Measurements from ENCODE around the gene DOLPP1.
"Not testable (repeated sequence)": the region's sequence is repeated elsewhere in the genome, so short reads cannot be mapped to it uniquely, and the experiment has no call there.

The DOLPP1 gene, protein sequence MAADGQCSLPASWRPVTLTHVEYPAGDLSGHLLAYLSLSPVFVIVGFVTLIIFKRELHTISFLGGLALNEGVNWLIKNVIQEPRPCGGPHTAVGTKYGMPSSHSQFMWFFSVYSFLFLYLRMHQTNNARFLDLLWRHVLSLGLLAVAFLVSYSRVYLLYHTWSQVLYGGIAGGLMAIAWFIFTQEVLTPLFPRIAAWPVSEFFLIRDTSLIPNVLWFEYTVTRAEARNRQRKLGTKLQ

DNA sequence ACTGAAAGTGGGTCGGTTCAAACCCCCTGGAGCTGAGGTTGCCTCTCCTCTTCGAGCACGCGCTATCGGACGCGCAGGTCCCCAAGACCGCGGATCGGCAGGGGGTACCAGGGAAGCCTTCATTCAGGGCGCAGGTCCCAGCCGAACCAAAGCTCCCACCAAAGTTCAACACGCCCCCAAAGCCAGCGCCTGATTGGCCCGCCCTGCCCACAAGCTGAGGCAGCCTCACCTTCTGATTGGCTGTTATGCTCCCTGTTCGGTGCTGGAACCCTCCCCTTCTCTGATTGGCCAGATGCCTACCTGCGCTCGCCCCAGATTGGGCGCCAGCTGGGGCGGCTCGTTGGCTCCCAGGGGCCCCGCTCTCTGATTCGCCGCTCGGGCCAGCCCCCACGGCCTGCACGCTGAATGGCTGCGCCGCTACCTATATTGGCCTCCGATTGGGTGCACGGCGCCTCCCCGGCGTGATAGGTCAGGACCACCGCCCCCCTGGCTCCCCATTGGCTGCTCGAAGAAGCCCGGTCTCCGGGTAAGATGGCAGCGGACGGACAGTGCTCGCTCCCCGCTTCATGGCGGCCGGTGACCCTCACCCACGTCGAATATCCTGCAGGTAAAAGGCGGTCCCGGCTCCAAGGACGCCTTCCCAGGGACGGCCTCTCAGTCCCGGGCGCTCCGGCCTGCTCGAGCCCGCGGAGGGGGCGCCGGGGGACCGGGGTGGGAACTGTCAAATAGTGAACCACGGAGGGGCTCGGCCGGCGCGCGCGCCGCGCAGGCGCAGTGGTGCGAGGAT is at the start of gene DOLPP1:
Gene DOLPP1, plus strand, starts transcription at position 511 of the 787 bp plus-strand sequence. Its CDS starts 21 bp downstream, at position 532.
- peak; percentile 99 for DNase-seq (ENCODE audit: low spot score)

- no peak for DNase-seq (ENCODE audit: low spot score)
Measured at GRCh38 chr9:129031514-129031913, 49.4 kb upstream of the DOLPP1 start.

DNA sequence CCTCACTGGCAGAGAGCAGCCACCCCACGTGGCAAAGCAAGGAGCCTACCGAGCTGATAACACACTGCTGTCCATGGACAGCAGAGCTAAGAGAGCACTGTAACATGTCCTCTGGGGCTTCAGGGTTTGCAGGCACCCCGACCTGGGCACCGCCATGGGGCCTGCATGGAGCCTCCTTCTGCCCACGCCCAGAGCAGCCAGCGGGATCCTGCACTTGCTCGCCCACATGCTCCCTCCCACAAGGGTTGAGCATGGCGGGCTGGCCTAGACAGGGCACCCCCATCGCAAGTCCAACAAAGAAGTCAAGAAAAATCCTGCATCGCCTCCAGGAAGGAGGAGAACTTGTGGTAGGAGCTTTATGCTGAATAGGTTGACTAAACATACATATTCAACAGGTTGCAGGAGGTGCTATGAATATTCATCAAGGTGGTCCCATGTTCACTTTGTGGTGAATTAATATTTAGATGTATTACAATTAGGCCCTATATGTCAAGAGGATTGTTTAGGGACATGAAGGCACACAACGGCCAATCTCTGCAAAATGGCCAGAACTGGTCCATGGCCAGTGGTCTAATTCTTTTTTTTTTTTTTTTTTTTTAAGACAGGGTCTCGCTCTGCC is 48.3 kb upstream of the DOLPP1 start:
- DNase-seq (ENCODE audit: low spot score): no peak

- DNase-seq (ENCODE audit: low spot score): peak; percentile 35
Measured at GRCh38 chr9:129033216-129033615, 47.7 kb upstream of the DOLPP1 start.

GRCh38 chr9:129035838-129036237 is 45.1 kb upstream of the DOLPP1 start:
- DNase-seq (ENCODE audit: low spot score): not testable (repeated sequence)

GRCh38 chr9:129036241-129036922 is 44.5 kb upstream of the DOLPP1 start, which contains the start of gene MIGA2:
MIGA2 (plus strand) TSS chr9:129036626; CDS start chr9:129040595, 3,969 bp downstream.
- peak; percentile 97 for DNase-seq (ENCODE audit: low spot score)

- peak; percentile 44 for DNase-seq (ENCODE audit: low spot score)
Measured at GRCh38 chr9:129036923-129037766, 43.8 kb upstream of the DOLPP1 start.

GRCh38 chr9:129037767-129038098 is 43.2 kb upstream of the DOLPP1 start:
- no peak for DNase-seq (ENCODE audit: low spot score)

DNA sequence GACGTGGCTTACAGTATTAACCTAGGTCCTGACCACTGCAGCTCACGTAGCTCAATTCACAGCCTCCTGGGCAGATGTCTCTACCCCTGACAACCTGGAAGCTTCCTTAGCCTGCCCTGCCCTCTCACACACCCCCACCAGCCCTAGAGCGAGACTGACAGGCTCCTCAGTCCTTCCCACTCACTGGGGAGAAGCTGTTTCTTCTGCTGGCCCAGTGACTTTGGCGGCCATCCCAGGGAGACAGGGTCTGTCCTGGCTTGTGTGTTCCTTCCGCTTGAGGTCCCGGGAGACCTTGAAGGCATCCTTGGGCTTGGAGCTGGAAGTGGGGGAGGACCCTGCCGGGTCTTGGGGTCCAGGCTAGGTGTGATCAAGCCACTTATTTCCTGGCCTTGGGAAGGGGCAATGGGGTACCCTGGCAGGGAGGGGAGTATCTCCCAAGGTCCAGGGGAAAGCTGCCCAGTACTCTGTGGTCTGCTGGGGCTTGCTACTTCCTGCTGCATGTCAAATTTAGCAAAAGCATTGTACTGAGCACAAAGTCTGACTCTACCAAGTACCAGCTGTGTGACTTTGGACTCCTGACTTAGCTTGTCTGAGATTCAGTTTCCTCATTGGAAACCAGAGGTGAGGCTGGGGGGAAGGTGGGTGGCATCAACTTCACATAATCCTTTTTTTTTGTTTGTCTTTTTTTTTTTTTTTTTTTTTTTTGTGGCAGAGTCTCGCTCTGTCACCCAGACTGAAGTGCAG is 42.6 kb upstream of the DOLPP1 start:
- DNase-seq (ENCODE audit: low spot score): peak; percentile 16

- peak; percentile 57 for DNase-seq (ENCODE audit: low spot score)
Measured at GRCh38 chr9:129040113-129040643, 40.7 kb upstream of the DOLPP1 start.

DNA sequence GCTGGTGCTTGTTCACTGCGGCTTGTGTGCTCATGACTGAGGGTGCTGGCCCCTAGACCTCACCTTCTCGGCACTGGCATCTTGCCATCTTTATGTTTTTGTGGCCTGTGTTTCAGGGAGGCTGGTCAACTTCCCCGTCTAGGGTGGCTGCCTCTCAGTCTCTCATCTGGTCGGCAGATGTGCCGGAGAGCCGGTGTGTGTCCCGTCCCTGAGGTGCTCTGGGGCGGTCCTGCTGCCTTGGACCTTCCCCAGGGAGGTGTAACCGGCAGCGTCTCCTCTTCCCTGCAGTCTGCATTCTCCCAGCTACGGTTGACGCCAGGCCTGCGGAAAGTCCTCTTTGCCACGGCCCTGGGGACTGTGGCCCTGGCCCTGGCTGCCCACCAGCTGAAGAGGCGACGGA is 38.9 kb upstream of the DOLPP1 start:
- DNase-seq (ENCODE audit: low spot score): no peak

- no peak for DNase-seq (ENCODE audit: low spot score)
Measured at GRCh38 chr9:129052592-129052991, 28.3 kb upstream of the DOLPP1 start.

DNA sequence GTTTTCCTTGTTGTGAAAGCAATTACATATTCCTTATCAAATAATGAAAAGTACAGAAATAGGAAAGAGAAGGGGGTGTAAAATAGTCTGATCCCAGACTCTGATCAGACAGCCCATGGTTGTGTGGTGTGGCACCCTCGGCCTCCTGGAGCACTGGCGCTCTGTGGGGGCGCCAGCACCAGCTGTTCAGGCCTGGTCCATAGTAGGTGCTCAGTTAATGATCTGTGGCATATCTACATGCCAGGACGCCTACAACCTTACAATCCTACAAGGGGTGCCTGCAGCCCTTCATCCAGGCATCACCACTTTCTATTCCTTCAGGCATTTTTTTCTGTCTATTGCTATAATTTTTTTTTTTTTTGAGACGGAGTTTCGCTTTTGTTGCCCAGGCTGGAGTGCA is 27.9 kb upstream of the DOLPP1 start:
- DNase-seq (ENCODE audit: low spot score): no peak

DNA sequence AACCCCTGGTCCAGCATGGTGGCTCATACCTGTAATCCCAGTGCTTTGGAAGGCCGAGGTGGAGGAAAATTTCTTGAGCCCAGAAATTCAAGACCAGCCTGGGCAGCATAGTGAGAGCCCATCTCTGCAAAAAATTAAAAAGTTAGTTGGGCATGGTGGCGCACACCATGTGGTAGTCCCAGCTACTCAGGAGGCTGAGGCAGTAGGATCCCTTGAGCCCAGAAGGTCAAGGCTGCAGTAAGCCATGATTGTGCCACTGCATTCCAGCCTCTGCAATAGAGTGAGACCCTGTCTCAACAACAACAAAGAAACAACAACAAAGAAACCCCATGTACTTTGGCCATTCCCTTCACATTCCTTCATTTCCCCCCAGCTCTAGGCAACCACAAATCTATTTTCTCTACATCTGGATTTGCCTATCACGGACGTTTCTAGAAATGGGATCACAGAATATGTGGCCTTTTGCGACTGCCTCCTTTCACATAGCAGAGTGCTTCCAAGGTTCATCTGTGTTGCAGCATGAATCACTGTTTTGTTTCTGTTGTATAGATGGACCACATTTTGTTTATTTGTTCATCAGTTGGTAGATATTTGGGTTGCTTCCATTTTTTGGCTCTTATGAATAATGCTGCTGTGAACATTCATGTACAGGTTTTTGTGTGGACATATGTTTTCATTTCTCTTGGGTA is 26.6 kb upstream of the DOLPP1 start:
- DNase-seq (ENCODE audit: low spot score): no peak

DNA sequence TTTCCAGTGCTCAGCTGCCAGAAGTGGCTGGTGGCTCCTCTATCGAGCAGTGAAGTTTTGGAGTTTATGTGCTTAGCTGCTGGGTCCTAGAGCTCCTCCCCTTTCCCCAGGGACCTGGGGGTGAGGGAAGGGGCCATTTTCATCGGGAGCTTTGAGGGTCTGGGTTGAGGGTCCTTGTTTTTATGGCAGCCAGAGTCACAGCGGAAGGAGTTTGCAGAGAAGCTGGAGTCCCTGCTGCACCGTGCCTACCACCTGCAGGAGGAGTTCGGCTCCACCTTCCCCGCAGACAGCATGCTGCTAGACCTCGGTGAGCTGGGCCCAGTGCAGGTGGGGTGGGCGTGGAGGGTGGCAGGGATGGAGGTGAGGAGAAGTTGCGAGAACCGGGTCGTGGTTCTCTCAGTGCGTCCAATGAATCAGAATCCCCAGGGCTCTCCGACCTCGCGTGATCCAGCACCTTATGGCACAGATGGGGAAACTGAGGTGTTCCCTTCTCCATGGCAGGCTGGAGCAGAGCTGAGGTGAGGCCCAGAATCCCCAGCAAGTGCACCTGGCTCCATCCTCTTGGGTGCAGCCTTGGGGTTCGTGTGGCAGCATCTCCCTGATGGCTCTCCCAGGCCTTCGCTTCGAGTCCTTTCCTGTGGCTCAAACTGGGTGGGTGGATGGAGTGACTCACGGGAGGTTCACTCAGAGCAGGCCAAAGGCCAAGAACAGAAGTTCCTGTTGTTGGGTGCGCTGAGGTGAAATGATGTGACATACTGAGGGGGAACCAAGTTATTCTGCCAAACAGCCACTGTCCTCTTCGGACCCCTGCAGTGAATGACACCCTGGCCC is 21.7 kb upstream of the DOLPP1 start:
- no peak for DNase-seq (ENCODE audit: low spot score)

GRCh38 chr9:129059796-129060785 is 20.8 kb upstream of the DOLPP1 start:
- DNase-seq (ENCODE audit: low spot score): no peak

DNA sequence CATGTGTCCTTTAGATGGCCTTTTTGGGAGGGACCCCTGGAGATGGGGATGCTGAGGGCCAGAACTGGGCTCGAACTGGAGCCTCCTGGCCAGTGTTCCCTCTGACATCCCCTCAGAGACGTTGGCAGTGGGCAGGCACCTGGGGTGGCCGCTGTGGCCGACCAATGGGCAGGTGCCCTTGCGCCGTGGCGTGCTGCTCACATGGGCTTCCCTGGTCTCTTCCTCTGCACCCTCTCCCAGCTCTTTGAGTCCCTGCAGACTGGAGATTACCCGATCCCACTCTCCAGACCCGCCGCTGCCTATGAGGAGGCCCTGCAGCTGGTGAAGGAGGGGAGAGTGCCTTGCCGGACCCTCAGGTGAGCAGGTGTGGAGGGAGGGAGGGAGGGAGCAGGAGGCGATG is 19.9 kb upstream of the DOLPP1 start:
- no peak for DNase-seq (ENCODE audit: low spot score)

- DNase-seq (ENCODE audit: low spot score): no peak
Measured at GRCh38 chr9:129063061-129063460, 17.9 kb upstream of the DOLPP1 start.

All from hematopoietic multipotent progenitor cell treated with erythropoietin and hydrocortisone succinate and interleukin-3 and kit ligand, for 17 days (in vitro differentiated cells).